Pons (tissue), 1 donor: ENCODE data around the gene NR0B1.

Experiments
- DNase-seq: peaks from one replicate; pipeline ENCODE4 v3.0.0-alpha.2; 2016; ENCODE audit warnings: low spot score

Gene NR0B1

DNA sequence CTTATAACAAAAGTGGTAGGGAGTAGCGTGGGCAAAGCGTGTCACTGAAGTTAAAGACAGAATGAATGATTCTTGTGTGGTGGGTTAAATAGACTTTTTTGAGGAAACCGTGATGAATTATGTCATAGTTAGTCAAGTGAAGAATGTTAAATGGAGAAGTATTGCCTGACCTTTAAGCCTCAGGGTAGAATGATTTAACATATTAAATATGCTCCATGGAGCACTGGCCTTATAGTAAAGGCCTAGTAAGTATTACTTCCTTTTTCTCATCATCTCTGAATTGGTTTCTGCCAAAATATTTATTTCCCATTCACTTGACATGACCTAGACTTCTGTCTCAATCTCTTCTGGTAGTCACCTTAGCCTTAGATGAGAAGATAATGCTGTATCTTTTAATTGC, 38.6 kb downstream of the NR0B1 start:
- DNase-seq: no peak

- no peak for DNase-seq
These were observed 46.4 kb downstream of the NR0B1 start for GRCh38 chrX:30262763-30263162.

GRCh38 chrX:30261012-30261411, 48.2 kb downstream of the NR0B1 start:
- no peak for DNase-seq

GRCh38 chrX:30259927-30260326, 49.3 kb downstream of the NR0B1 start:
- no peak for DNase-seq
